Measurements from ENCODE around the gene STX3. TPM values are rescaled to one million over a fixed set of nuclear protein-coding genes. Genes with fewer than 3 reads are reported as not detected.

The STX3 gene
- total and polyA plus RNA-seq, 2 of the 13 experiments (the other 11 are each of a cell fraction or from before 2014, with no cell fraction given): 16.5 to 24.0 TPM

DNA sequence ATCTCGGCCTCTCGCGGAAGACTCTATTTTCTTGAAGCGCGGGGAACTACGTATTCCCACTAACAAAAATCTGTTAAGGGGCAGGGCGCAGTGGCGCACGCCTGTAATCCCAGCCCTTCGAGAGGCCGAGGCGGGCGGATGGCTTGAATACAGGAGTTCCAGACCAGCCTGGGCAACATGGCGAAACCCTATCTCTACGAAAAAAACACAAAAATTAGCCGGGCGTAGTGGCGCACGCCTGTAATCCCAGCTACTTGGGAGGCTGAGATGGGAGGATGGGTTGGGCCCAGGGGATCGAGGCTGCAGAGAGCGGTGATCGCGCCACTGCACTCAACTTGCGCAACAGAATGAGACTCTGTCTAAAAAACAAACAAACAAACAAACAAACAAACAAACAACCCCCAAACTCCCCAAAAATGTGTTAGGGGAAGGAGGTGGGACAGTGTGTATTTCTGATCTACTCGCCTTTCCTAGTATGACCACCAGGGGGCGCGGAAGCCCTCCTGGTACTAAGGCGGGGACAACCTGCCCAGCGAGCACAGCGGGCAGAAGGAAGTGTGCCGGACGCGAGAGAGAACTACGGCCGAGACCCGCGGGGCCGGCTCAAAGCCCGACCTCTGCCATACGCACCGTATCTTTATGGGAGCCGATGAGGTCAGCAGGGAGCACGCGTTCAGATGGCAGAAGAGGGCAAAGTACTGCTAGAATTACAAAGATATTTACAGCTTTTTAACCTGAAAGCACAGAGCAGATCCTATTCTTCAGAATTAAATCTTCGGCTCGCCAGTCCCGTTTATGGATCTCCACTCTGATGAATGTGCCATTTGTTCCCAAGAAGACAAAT is 1.3 kb upstream of the STX3 start:
- in situ Hi-C loops (cut with HindIII; ENCODE audit: extremely low pct_ligation_motif_present, low pct_unique_long_range_greater_than_20kb): no loop called here
- DNase-seq (ENCODE audit: low spot score) (peak; percentile 68), ATAC-seq (peak; percentile 72), FAIRE-seq (peak; percentile 60)
- POLR2A ChIA-PET: interaction anchor here (1.0 to 4.1 kb wide), 3 partner anchors 33 to 56 kb away, joined by 3 to 22 read pairs (median 9); partner anchors contain the start of gene MRPL16
- H3K4me1 ChIP-seq (ENCODE audit: insufficient read depth, low read length): peaks cover 37% of the 10 kb centered on the region
- CTCF ChIA-PET (ENCODE audit: low intra/inter-chr PET ratio, low total read pairs): interaction anchor here (0.9 to 2.9 kb wide), 3 partner anchors 46 to 57 kb away, joined by 4 to 44 read pairs (median 7); partner anchors contain the start of gene MRPL16
- H2AFZ ChIP-seq (ENCODE audit: low read length): no peak overlapping the region
- no peaks in the 10 kb centered on the region; a peak in 1 of 5 replicates for H3K27me3 ChIP-seq (ENCODE audit: control insufficient read depth in 1 of 2, insufficient read depth in 2 of 2, low read length in 2 of 2)
- no peaks in the 10 kb centered on the region for H4K20me1 ChIP-seq (ENCODE audit: insufficient read depth, low read length)
- H3K9me3 ChIP-seq (ENCODE audit: low read length): no peaks in the 10 kb centered on the region
- peak overlapping the region; percentile 79 for H3K9ac ChIP-seq (ENCODE audit: insufficient read depth, low read depth, low read length)
- peak overlapping the region; percentile 98 for H3K4me2 ChIP-seq (ENCODE audit: low read depth, low read length)
- intact Hi-C loops (cut with micrococcal nuclease; ENCODE audit: unreplicated experiment): loop anchor here (1.0 to 5.0 kb wide), 4 partner anchors 33 to 377 kb away; partner anchors contain the start of gene MRPL16
- H3K4me3 ChIP-seq (replicated peaks in 1 of 3; ENCODE audit: insufficient read depth in 1 of 3, low read depth in 2 of 3, low read length in 3 of 3): peak overlapping the region; percentile 77 to 93 (median 87)
- BruUV-seq (replicated peaks): no TSS peak
- H3K36me3 ChIP-seq (replicated peaks in 1 of 2; ENCODE audit: control insufficient read depth in 1 of 2, insufficient read depth in 2 of 2, low read length in 2 of 2): no peaks in the 10 kb centered on the region
- H3K27ac ChIP-seq (ENCODE audit: extremely low read length, insufficient read depth, low read length): no peak overlapping the region
- WGBS (ENCODE audit: low lambda C conversion rate): 24% methylated on average over 47 of the region's 47 CpGs
- H3K79me2 ChIP-seq (ENCODE audit: insufficient read depth, low read length): peaks cover 9% of the 10 kb centered on the region
- TF ChIP-seq, protein P1, sequence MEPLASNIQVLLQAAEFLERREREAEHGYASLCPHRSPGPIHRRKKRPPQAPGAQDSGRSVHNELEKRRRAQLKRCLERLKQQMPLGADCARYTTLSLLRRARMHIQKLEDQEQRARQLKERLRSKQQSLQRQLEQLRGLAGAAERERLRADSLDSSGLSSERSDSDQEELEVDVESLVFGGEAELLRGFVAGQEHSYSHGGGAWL (CRISPR knock-in tag; IDR thresholded peaks at IDR 0.05): no peak
- TF ChIP-seq MEIS2 (CRISPR knock-in tag; IDR thresholded peaks at IDR 0.05): no peak
- TF ChIP-seq HOXA5 (CRISPR knock-in tag; IDR thresholded peaks at IDR 0.05): peak; percentile 38; the same call in 1 of the 2 replicates
- 0 out of 2 replicates have a peak, but pooled peaks have one; percentile 24 for TF ChIP-seq ZFX (CRISPR knock-in tag; IDR thresholded peaks at IDR 0.05; ENCODE audit: low read depth)
- no peak for TF ChIP-seq ZFAT (CRISPR knock-in tag; conservative IDR thresholded peaks at IDR 0.05)
- peak; percentile 34; the same call in 1 of the 2 replicates for TF ChIP-seq ZBTB38 (CRISPR knock-in tag; IDR thresholded peaks at IDR 0.05)
- TF ChIP-seq, protein P2, sequence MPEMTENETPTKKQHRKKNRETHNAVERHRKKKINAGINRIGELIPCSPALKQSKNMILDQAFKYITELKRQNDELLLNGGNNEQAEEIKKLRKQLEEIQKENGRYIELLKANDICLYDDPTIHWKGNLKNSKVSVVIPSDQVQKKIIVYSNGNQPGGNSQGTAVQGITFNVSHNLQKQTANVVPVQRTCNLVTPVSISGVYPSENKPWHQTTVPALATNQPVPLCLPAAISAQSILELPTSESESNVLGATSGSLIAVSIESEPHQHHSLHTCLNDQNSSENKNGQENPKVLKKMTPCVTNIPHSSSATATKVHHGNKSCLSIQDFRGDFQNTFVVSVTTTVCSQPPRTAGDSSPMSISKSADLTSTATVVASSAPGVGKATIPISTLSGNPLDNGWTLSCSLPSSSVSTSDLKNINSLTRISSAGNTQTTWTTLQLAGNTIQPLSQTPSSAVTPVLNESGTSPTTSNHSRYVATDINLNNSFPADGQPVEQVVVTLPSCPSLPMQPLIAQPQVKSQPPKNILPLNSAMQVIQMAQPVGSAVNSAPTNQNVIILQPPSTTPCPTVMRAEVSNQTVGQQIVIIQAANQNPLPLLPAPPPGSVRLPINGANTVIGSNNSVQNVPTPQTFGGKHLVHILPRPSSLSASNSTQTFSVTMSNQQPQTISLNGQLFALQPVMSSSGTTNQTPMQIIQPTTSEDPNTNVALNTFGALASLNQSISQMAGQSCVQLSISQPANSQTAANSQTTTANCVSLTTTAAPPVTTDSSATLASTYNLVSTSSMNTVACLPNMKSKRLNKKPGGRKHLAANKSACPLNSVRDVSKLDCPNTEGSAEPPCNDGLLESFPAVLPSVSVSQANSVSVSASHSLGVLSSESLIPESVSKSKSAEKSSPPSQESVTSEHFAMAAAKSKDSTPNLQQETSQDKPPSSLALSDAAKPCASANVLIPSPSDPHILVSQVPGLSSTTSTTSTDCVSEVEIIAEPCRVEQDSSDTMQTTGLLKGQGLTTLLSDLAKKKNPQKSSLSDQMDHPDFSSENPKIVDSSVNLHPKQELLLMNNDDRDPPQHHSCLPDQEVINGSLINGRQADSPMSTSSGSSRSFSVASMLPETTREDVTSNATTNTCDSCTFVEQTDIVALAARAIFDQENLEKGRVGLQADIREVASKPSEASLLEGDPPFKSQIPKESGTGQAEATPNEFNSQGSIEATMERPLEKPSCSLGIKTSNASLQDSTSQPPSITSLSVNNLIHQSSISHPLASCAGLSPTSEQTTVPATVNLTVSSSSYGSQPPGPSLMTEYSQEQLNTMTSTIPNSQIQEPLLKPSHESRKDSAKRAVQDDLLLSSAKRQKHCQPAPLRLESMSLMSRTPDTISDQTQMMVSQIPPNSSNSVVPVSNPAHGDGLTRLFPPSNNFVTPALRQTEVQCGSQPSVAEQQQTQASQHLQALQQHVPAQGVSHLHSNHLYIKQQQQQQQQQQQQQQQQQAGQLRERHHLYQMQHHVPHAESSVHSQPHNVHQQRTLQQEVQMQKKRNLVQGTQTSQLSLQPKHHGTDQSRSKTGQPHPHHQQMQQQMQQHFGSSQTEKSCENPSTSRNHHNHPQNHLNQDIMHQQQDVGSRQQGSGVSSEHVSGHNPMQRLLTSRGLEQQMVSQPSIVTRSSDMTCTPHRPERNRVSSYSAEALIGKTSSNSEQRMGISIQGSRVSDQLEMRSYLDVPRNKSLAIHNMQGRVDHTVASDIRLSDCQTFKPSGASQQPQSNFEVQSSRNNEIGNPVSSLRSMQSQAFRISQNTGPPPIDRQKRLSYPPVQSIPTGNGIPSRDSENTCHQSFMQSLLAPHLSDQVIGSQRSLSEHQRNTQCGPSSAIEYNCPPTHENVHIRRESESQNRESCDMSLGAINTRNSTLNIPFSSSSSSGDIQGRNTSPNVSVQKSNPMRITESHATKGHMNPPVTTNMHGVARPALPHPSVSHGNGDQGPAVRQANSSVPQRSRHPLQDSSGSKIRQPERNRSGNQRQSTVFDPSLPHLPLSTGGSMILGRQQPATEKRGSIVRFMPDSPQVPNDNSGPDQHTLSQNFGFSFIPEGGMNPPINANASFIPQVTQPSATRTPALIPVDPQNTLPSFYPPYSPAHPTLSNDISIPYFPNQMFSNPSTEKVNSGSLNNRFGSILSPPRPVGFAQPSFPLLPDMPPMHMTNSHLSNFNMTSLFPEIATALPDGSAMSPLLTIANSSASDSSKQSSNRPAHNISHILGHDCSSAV (CRISPR knock-in tag; IDR thresholded peaks at IDR 0.05; ENCODE audit: borderline replicate concordance): no peak
- 0 out of 2 replicates have a peak, but pooled peaks have one; percentile 5 for TF ChIP-seq CEBPG (CRISPR knock-in tag; IDR thresholded peaks at IDR 0.05)
- no peak for TF ChIP-seq ZNF496 (CRISPR knock-in tag; IDR thresholded peaks at IDR 0.05; ENCODE audit: insufficient replicate concordance)
- TF ChIP-seq ZNF839 (CRISPR knock-in tag; IDR thresholded peaks at IDR 0.05; ENCODE audit: borderline replicate concordance): no peak
- TF ChIP-seq ISL2 (CRISPR knock-in tag; IDR thresholded peaks at IDR 0.05): no peak
- TF ChIP-seq KLF13 (CRISPR knock-in tag; IDR thresholded peaks at IDR 0.05): no peak
- no peak for TF ChIP-seq HOXA7 (CRISPR knock-in tag; IDR thresholded peaks at IDR 0.05)
- no peak for TF ChIP-seq JARID2 (CRISPR knock-in tag; IDR thresholded peaks at IDR 0.05; ENCODE audit: insufficient replicate concordance)
- TF ChIP-seq ZNF792 (CRISPR knock-in tag; IDR thresholded peaks at IDR 0.05): no peak
- TF ChIP-seq TOPORS (CRISPR knock-in tag; IDR thresholded peaks at IDR 0.05): no peak
